GM12873 (cell line): ENCODE data around the gene TRAPPC6A.

Source experiments
- TF ChIP-seq, protein P1 (sequence below): IDR thresholded peaks from 2 replicates; pipeline ENCODE4 v1.5.1; 2012; ENCODE audit warnings: low read depth, mild to moderate bottlenecking, moderate library complexity, low read length, control low read depth; ENCODE audit not compliant: insufficient read depth; ENCODE audit errors: missing control alignments

Gene TRAPPC6A

DNA sequence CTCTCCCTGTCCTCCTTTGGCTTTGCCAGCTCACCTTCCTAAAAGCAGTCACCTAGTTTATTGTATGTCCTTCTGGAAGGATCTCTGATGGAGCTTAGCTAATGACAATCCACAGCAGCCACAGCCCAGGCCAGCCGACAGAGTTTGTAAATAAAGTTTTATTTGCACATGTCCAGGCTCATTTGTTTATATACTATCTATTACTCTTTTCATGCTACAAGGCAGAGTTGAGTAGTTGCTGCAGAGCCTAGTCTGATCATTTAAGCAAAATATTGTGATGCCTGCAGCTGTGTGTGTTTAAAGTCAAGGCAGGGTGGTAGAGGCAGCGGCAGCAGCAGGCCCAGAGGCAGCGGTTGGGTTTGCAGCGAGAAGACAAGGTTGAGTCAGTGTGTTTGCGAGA is 49.9 kb downstream of the TRAPPC6A start:
- TF ChIP-seq, protein P1, sequence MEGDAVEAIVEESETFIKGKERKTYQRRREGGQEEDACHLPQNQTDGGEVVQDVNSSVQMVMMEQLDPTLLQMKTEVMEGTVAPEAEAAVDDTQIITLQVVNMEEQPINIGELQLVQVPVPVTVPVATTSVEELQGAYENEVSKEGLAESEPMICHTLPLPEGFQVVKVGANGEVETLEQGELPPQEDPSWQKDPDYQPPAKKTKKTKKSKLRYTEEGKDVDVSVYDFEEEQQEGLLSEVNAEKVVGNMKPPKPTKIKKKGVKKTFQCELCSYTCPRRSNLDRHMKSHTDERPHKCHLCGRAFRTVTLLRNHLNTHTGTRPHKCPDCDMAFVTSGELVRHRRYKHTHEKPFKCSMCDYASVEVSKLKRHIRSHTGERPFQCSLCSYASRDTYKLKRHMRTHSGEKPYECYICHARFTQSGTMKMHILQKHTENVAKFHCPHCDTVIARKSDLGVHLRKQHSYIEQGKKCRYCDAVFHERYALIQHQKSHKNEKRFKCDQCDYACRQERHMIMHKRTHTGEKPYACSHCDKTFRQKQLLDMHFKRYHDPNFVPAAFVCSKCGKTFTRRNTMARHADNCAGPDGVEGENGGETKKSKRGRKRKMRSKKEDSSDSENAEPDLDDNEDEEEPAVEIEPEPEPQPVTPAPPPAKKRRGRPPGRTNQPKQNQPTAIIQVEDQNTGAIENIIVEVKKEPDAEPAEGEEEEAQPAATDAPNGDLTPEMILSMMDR, result no peak

DNA sequence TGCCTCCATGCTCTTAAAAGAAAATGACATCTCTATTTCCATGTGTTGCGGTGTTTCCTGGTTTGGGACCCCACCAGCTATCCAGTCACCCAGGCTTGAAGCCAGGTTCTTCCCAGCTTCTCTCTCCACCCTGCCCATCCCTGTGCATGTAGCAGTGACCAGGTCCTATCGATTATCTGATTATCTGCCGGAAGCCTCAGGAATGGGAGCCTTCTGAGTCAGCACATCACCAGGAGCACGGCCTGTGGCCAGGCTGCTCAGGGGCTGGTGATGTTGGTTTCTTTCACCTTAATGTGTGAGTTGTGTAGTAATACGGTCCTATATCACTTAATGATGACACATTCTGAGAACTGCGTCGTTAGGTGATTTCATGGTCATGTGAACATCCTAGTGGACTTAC is 51.4 kb downstream of the TRAPPC6A start:
- TF ChIP-seq, protein P1, result no peak

DNA sequence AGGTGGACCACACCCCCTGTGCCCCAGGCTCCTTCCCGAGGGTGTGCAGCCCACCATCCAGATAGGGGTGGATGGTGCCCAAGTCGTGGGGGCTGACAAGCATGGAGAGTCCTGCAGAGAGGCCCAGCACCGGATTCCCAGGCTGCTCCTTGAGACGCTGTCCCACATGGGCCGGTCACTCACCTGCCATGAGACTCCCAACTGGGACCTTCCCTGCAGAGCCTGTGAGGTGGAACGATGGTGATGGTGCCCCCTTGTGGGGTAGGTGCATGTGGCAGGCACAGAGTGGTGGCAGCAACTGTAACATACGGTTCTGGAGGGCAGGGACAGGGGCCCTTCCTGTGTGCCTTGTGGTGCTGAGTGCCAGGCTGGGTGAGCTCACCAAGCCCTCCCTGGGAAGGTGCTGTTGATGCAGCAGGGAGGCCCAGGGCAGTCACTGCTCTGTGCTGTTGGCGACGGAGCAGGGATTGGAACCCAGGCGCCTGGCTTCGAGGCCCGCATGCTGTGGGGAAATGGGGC is 52.0 kb downstream of the TRAPPC6A start:
- TF ChIP-seq, protein P1, result peak; percentile 94

DNA sequence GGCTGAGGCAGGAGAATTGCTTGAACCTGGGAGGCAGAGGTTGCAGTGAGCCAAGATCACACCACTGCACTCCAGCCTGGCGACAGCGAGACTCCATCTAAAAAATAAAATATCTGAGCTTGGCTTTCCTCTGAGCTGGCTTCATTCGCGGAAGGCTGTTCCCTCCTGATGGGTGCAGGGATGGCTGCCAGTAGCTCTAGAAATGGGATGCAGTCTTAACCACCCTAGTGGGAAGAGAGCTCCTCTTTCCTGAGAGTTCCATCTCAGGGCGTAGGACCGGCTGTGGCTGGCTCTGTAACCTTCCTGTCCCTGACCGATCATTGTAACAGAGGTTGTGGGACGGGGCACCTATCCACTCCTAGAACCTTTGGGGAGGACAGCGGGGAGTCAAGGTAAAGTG is 52.7 kb downstream of the TRAPPC6A start:
- TF ChIP-seq, protein P1, result no peak

DNA sequence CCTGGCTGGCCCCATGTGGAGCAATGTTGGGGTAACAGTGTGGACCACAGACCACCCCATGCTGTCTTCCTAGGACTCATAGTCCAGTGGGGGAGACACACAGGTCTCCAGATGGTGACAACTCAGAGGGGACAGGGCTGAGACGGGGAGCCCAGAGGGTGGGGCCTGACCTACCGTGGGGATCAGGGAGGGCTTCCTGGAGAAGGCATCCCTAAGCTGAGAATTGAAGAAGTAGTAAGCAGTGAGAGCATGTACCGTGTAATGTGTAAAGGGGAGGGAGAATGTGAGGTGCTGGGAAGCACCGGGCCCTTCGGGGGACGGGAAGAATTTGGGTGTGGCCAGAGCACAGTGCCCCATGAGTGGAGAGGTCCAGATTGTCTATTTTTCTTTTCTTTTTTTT is 54.0 kb downstream of the TRAPPC6A start:
- TF ChIP-seq, protein P1, result no peak

DNA sequence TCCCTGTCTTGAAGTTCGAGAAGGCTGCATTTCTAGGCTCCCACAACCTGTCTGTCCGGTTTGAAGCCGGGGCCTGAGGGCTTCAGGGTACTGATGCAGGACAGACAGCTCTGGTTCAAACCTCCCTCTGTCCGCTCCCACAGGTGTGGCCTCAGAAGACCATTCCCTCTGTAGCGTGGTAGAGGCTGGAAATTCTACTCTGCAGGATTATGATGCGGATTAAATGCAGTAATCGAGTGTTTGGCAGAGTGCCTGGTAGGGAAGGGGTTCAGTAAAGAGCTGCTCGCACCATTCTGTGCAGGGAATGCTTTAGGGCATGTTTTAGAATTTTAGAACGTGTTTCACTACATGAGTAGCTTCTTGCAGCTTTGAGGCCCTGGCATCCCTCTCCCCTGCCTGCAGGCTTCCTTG is 54.6 kb downstream of the TRAPPC6A start:
- TF ChIP-seq, protein P1, result no peak

DNA sequence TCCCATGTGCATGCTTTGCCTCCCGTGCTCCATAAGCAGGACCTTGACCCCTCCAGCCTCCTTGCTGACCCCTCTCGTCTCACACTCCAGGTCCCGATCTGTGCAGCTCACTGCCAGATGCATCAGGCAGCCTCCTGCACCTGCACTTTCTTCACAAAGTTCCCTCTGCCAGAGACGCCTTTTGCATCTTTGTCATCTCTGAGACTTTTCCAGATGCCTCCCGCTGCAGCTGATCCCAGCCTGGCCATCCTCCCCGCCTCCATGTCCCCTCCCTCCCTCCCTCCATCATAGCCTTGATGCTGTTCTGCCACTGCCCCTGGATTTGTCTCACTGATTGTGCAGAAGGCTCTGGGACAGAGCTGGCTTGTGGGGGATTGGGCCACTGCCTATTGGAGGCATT is 55.2 kb downstream of the TRAPPC6A start:
- TF ChIP-seq, protein P1, result no peak
